ENCODE data around the gene CIAPIN1.
"Not testable (repeated sequence)": the region's sequence is repeated elsewhere in the genome, so short reads cannot be mapped to it uniquely, and the experiment has no call there.

The CIAPIN1 gene

DNA sequence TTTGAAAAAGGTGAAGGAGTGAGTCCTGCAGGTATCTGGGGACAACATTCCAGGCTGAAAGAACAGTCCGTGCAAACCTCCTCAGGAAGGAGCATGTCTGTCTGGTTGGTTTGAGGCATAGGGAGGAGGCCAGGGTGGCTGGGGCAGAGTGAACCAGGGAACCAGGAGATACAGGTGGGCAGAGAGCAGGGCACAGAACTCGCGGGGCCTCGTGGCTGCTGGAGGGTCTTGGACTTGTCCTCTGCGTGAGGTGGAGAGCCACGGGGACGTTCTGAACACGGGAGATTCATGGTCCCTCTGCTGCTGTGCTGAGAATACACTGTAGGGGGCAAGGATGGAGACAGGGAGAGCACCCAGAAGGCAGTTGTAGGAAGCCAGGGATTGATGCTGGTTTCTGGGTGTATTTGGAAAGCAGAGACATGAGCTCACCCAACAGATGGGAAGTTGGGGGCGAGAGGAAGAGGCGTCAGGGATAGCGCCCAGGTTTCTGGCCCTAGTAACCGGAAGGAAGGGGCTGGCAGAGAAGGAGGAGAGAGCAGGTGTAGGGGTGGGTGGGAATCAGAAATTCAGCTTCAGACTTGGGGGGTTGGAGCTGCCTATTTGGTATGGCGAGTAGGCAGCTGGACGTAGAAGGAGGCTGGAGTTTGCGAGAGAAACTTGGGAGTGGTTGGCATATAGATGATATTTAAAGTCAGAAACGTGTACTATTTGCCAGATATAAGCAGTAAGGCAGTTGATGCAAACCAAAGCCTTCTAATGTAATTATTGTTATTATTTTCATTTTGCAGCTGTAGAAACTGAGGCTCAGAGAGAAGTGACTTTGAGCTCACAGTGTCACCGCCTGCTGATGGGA, 43.0 kb downstream of the CIAPIN1 start, which contains the start of gene CCL17:
Gene CCL17, plus strand, starts transcription at position 803 of the 853 bp plus-strand sequence. CDS start 9,166 bp downstream, outside the sequence.
- DNase-seq: no peak

DNA sequence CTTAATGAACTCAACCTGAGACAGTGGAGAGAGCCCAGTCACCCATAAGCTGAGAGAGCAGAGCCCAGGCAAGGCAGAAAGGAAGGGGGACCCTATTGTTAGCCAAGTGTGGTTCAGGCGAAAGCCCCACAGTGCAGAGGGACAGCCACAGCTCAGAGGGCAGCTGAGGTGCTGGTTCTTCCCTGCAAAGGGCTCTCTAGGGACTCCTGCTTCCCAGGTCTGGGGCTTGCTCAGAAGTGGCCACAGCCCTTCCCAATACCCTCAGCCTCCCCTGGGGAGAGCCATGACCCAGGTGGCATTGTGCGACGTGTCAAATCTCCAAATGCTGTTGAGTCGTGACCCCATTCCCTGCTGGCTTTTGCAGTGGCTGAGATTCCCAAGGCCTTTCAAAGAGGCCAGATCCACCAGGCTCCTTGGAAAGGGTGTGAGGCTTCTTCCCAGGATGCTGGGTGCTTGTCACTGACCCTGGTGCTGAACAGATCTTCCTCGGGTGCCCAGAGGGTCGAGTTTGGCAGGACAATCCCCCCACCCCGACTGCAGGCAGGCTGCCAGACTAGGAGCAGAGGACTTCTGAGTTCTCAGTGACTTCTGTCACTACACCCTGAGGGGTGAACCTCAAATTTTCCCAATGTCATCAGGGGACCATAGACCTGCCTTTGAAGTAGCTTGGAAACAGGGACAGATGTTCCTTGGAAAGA, 45.1 kb downstream of the CIAPIN1 start:
- DNase-seq: no peak

DNA sequence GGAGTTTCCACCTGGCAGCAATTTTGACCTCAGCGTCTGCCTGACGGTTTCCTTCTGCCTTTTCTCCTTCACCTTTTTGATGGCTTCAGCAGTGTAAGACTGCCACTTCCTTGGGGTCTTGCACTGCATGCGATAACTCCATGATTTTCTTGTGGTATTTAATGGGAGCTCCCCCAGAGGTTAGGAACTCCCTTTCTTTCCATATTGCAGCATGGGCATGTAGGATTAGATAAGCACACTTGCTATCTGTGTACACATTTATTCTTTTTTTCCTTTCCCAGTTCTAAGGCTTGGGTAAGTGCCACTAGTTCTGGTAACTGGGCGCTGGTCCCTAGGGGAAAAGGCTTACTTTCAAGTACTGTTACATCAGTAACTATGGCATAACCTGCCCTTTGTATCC, 49.7 kb downstream of the CIAPIN1 start:
- DNase-seq: not testable (repeated sequence)

DNA sequence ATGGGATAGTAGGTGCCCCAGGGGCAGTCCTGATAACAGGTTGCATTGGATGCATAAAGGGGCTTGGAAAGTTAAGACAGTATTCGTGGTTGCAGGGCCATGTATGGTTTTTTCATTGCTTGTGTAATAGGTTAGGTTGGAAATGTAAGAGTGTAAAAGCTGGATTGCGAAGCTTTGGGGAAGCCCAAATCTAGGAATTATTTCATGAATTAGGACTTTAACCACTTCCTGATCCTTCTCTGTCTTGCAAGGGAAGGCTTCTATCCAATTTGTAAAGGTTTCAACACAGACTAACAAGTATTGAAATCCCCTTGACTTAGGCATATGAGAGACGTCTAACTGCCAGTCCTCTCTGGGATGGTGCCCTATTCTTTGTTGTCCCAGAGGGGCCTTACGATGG, 50.4 kb downstream of the CIAPIN1 start:
- DNase-seq: no peak

DNA sequence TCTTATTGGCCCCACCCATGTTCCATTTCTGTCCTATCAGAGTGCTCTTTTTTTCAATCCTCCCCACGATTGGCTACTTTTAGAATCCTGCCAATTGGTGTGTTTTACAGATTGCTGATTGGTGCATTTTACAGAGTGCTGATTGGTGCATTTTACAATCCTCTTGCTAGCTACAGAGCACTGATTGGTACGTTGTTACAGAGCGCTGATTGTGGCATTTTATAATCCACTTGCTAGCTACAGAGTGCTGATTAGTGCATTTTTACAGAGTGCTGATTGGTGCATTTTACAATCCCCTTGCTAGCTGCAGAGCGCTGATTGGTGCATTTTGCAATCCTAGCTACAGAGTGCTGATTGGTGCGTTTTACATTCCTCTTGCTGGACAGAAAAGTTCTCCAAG, 52.2 kb downstream of the CIAPIN1 start:
- no peak for DNase-seq

DNA sequence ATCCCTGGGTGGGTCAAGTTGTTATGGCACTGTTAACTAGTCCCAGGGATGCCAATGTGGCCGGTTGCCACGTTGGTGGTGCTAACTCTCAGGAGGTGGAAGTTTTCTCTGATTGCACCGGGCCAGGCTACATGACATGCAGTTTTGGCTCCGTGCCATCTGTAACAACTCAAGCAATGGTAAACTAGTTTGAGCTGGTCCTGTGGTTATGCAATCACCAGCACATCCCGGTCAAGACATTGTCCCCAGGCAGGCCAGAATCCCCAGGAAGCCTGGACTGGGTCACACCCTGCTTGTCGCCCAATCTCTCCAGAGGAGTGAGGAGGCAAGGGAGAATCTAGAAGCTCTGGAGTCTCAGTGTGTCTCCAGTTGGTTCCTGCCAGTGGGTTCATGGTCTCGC, 52.7 kb downstream of the CIAPIN1 start:
- no peak for DNase-seq

DNA sequence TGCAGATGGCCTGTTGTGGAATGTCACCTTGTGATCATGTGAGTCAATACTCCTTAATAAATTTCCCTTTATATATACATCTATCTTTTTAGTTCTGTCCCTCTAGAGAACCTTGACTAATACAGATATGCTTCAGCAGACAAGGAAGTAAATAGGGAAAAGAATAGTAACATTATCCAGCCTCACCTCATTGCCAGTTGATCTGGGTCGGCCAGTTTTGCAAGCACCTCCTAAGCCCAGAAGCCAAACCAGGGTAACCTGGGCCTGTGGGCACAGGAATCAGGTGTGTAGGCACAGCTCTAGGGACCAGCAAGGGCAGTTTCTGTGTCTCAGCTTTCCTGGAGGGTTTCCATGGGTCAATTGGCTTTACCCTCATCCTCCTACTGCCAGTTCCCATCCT, 54.5 kb downstream of the CIAPIN1 start:
- DNase-seq: no peak

DNA sequence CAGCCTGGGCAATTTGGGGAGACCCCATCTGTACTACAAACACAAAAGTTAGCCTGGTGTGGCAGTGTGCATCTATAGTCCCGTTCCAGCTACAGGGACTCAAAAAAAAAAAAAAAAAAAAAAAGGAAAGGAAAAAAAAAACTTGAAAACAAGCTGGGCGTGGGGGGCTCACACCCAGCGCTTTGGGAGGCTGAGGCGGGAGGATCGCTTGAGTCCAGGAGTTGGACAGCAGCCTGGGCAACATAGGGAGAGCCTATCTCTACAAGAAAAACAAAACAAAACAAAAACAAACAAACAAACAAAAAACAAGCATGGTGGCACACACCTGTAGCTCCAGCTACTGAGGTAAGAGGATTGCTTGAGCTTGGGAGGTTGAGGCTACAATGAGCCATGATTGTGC, 55.5 kb downstream of the CIAPIN1 start:
- DNase-seq: no peak

DNA sequence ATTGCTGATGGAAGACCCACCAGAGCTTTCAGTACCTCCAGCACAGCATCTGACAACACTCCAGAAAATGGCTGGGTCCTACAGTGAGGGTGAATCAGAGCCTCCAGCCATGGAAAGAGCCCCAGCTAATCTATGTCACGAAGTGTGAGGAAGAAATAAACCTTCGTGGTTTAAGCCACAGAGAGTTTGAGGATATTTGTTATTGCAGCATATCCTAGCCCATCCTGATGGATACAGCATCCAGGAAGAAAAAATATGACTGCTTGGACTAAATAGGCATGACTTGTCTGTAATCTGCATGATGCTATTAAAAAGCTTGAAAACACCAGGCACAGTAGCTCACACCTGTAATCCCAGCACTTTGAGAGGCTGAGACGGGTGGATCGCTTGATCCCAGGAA, 55.9 kb downstream of the CIAPIN1 start:
- no peak for DNase-seq

DNA sequence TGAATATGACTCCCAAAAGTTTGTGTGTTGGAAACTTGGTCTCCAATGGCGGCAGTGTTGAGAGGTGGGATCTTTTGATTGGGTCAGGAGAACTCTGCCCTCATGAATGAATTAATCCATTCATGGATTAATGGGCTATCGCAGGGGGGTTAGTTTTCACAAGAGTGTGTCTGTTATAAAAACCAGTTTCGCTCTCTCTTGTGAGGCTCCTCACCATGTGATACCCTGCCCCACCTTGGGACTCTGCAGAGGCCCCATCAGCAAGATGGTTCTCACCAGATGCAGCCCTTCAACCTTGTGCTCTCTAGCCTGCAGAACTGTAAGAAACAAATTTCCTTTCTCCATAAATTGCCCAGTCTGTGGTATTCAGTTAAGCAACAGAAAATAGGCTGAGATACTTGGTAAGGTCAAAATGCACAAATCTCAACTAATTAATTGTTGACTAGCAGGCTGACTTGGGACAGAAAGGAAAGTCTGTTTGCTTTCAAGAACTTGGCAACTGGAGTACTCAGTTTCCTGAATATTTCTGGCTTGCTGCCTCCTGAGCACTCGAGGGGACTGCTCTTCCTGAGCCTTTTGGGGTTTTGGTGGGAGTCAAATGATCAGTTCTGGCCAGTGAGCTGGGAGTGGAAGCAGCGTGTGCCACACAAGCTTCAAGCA, 56.4 kb downstream of the CIAPIN1 start:
- no peak for DNase-seq

DNA sequence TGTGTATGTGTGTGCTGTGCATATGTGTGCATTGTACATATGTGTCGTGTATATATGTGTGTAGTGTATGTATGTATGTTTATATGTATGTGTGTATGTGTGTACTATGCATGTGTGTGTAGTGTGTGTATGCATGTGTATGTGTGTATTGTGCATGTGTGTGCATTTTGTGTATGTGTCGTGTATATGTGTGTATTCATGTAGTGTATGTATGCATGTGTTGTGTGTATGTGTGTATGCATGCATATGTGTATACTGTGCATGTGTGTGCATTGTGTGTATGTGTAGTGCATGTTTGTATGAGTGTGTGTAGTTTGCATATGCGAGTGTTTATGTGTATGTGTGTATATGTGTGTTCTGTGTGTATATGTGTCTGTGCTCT, 58.1 kb downstream of the CIAPIN1 start:
- no peak for DNase-seq

DNA sequence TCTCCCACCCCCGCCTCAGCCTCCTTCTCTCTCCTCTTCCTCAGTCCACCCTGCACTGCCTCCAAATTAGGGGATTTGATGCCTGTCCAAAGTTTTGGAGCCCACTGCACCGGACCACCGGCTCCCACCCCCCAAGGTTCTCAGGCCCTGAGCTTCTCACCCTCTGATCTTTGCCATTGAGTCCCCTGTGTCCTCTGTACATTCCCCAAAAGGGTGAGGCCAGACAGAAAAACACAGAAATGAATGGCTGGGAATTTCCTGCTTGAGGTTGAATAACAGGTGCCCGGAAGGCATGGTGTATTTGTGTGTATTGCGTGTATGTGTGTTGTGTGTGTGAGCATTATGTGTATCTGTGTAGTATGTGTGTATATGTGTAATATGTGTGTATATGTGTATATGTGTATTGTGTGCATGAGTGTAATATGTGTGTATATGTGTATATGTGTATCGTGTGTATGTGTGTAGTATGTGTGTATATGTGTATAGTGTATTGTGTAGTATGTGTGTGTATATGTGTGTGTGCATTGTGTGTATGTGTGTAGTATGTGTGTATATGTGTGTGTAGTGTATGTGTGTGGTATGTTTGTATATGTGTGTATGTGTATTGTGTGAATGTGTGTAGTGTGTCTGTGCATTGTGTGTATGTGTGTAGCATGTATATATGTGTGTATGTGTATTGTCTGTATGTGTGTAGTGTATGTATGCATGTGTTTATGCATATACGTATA, 58.7 kb downstream of the CIAPIN1 start:
- DNase-seq: no peak

DNA sequence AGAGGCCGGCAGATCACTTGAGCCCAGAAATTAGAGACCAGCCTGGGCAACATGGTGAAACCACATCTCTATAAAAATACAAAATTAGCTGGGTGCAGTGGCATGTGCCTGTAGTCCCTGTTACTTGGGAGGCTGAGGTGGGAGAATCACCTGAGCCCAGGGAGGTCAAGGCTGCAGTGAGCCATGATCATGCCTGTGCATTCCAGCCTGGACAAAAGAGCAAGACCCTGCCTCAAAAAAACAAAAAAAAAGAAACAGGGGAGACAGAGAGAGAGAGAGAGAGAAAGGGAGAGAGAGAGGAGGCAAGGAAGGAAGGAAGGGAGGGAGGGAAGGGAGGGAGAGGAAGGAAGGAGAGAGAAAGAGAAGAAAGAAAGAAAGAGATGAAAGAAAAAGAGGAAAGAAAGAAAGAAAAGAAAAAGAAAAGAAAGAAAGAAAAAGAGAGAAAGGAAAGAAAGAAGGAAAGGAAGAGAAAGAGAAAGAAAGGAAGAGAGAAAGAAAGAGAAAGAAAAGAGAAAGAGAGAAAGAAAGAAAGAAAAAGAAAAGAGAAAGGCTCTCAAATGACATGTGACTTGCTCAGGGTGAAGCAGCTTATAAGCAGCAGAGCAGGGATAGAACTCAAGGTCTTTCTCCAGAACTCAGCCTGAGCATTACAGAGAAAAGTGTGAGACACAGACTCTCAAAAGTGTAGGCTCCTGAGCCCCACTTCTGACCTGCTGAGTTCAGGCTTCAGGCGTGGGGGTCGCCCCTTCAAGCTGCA, 59.4 kb downstream of the CIAPIN1 start:
- no peak for DNase-seq

DNA sequence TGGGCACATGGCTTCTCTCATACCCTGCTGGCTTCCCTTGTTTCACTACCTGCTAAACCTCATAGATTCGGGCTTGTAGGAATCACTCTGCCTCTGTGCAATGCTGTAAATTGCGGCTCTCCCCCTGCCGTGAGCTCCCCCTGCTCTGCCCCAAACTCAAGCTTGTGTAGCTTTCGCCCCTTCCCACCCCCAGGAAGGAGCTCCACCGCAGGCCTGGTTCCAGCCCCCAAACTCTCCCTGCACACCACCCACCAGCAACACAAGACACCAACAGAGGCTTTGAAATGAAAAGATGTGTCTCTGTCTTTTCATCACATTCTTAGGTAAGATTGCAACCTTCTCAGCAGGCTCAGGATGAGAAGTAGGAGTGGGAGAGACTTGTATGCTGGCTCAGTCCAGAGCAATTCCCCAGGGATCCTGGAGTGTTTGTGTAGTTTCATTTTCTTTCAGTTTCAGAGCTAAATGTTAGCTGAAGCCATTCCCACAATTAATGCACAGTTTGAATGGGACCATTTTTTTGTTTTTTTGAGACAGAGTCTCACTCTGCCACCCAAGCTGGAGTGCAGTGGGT, 60.7 kb downstream of the CIAPIN1 start:
- DNase-seq: no peak

DNA sequence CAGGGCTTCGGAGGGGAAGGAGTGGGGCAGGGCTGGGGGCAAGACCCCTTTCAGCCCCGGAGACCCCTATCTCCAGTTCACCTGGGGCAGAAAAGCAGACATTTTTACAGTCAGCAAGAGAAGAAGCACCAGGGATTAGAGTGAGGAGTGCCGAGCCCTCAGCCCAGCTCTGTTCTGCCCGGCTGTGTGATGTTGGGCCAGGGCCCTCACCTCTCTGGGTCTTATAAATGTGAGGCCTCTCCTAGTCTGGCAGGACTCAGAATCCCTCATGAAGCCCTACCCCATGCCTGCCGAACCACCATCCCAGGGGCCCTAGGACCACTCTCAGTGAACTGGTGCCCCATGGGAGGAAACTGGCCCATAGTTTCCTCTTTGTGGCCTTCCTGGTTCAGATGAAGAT, 62.1 kb downstream of the CIAPIN1 start:
- DNase-seq: no peak

DNA sequence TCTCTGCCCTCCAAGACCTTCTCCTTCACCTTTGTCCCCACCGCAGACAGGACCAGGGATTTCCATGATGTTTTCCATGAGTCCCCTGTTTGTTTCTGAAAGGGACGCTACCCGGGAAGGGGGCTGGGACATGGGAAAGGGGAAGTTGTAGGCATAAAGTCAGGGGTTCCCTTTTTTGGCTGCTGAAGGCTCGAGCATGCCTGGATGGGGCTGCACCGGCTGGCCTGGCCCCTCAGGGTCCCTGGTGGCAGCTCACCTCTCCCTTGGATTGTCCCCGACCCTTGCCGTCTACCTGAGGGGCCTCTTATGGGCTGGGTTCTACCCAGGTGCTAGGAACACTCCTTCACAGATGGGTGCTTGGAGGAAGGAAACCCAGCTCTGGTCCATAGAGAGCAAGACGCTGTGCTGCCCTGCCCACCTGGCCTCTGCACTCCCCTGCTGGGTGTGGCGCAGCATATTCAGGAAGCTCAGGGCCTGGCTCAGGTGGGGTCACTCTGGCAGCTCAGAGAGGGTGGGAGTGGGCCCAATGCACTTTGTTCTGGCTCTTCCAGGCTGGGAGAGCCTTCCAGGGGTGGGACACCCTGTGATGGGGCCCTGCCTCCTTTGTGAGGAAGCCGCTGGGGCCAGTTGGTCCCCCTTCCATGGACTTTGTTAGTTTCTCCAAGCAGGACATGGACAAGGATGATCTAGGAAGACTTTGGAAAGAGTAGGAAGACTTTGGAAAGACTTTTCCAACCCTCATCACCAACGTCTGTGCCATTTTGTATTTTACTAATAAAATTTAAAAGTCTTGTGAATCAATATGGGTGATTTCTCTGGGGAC, 62.7 kb downstream of the CIAPIN1 start:
- DNase-seq: no peak

DNA sequence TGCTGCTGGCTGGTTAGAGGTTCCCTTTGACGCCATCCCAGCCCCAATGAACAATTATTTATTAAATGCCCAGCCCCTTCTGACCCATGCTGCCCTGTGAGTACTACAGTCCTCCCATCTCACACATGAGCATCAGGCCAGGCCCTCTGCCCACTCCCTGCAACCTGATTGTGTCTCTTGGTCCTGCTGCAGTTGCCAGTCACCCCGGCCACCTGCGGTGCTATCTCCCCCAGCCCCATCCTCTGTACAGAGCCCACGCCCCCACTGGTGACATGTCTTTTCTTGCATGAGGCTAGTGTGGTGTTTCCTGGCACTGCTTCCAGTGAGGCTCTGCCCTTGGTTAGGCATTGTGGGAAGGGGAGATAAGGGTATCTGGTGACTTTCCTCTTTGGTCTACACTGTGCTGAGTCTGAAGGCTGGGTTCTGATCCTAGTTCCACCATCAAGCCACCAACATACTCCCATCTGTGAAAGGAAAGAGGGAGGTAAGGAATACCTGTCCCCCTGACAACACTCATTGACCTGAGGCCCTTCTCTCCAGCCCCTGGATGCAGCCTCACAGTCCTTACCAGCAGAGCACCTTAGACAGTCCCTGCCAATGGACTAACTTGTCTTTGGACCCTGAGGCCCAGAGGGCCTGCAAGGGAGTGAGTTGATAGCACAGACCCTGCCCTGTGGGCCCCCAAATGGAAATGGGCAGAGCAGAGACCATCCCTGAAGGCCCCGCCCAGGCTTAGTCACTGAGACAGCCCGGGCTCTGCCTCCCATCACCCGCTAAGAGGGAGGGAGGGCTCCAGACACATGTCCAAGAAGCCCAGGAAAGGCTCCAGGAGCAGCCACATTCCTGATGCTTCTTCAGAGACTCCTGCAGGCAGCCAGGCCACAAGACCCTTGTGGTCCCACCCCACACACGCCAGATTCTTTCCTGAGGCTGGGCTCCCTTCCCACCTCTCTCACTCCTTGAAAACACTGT, 63.6 kb downstream of the CIAPIN1 start:
- no peak for DNase-seq

DNA sequence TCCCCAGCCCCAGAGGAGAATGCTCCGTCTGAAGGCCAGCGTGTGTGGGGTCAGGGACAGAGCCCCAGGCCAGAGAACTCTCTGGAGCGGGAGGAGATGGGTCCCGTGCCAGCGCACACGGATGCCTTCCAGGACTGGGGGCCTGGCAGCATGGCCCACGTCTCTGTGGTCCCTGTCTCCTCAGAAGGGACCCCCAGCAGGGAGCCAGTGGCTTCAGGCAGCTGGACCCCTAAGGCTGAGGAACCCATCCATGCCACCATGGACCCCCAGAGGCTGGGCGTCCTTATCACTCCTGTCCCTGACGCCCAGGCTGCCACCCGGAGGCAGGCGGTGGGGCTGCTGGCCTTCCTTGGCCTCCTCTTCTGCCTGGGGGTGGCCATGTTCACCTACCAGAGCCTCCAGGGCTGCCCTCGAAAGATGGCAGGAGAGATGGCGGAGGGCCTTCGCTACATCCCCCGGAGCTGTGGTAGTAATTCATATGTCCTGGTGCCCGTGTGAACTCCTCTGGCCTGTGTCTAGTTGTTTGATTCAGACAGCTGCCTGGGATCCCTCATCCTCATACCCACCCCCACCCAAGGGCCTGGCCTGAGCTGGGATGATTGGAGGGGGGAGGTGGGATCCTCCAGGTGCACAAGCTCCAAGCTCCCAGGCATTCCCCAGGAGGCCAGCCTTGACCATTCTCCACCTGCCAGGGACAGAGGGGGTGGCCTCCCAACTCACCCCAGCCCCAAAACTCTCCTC, 64.5 kb downstream of the CIAPIN1 start:
- no peak for DNase-seq
